Dedifferentiated amniotic fluid mesenchymal stem cell (primary cell): Measurements from ENCODE around the gene STAG3.
"Not testable (repeated sequence)": the region's sequence is repeated elsewhere in the genome, so short reads cannot be mapped to it uniquely, and the experiment has no call there.

Experiments
- DNase-seq: peaks from one replicate; pipeline ENCODE4 v3.0.0-alpha.2; 2016; ENCODE audit errors: extremely low spot score

STAG3 gene

GRCh38 chr7:100174582-100174981 lies 3.1 kb upstream of the STAG3 start:
- no peak for DNase-seq

GRCh38 chr7:100175296-100175935 lies 2.3 kb upstream of the STAG3 start:
- no peak for DNase-seq

- no peak for DNase-seq
Measured at GRCh38 chr7:100176096-100177044, 1.3 kb upstream of the STAG3 start.

DNA sequence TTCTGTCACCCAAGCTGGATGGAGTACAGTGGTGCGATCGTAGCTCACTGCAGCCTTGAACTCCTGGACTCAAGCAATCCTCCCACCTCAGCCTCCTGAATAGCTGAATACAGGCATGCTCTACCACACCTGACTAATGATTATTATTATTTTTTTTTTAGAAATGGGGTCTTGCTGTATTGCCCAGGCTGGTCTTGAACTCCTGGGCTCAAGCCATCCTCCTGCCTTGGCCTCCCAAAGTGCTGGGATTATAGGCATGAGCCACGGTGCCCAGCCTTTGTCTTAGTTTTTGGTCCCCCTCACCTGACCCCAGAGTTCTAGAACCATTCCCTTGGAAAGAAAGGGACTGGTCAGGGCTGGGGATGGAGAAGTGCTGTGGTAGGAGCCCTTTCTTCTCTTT lies 2.4 kb downstream of the STAG3 start:
- DNase-seq = not testable (repeated sequence)

DNA sequence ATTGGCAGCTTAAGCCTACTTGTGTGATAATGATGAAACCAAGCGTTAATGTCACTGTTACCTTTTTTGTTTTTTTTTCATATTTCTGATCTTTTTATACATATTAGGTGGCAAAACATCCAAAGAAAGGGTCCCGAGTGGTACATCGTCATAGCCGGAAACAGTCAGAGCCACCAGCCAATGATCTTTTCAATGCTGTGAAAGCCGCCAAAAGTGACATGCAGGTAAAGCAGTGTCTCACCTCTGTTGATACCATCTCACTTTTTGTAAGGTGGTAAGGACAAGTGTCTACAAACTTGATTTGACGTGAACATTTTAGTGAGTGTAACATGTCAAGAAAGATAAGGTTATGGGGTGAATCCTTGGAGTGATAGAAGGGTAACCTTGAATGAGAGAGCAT lies 4.9 kb downstream of the STAG3 start:
- not testable (repeated sequence) for DNase-seq

DNA sequence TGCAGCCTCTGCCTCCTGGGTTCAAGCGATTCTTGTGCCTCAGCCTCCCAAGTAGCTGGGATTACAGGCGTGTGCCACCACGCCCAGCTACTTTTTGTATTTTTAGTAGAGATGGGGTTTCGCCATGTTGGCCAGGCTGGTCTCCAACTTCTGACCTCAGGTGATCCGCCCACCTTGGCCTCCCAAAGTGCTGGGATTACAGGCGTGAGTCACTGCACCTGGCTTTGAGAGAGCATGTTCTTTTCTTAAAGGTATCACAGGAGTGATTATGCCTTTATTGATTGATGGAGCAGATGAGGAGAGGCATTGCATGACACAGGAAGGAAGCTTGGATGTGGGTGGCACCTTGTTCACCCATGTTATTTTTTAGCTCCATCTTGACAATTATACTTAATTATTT lies 5.4 kb downstream of the STAG3 start:
- not testable (repeated sequence) for DNase-seq

DNA sequence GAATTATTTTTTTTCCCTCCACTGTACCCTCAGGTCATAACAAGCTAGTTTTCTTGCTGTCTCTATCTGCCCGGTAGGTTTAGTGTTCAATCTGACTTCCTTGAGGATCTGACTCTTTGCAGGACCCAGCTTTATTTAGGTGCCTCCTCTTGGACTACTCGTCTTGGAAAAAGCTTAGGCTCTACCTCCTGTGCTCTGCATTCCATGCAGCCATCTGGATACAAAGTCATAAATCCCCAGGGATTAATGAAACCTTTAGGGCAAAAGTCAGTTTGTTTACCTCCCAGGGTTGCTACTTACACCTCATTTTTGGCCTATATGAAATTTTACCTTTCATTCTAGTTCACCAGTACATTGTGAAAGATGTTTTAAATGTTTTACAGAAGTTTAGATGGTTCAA lies 8.0 kb downstream of the STAG3 start:
- DNase-seq = no peak

DNA sequence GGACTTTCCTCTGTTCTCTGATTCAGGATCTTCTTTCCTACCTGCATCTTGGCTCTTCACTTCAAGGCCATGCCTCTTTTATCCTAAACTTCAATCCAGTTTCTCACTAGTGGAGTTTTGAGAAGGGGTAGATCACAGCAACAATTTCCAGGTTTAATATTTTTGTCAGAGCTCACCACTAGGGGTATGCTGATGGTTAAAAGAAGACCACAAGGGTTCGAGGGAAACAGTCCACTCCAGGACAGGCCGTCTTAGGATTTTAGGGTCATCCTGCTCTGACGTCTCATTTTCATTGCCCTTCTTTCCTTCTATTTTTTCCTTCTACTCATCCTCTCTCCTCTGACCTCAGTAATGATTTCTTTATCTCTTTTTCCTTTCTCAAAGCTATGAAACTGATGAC lies 11.3 kb downstream of the STAG3 start:
- no peak for DNase-seq

GRCh38 chr7:100190048-100190711 lies 12.5 kb downstream of the STAG3 start:
- DNase-seq = peak; percentile 42

GRCh38 chr7:100191775-100192174 lies 14.1 kb downstream of the STAG3 start:
- DNase-seq = no peak

- not testable (repeated sequence) for DNase-seq
Measured at GRCh38 chr7:100192281-100192862, 14.7 kb downstream of the STAG3 start.

DNA sequence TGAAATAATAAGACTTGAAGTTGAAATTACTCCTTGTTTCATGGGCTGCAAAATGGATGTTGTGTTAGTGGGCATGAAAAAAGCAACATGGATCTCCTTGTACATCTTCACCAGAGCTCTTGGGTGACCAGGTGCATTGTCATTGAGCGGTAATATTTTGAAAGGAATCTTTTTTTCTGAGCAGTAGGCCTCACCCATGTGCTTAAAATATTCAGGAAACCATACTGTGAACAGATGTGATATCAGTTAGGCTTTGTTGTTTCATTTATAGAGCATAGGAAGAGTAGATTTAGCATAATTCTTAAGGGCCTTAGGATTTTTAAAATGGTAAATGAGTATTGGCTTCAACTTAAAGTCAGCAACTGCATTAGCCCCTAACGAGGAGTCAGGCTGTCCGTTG lies 15.3 kb downstream of the STAG3 start:
- DNase-seq = no peak

- DNase-seq = no peak
Measured at GRCh38 chr7:100195222-100195621, 17.5 kb downstream of the STAG3 start.

DNA sequence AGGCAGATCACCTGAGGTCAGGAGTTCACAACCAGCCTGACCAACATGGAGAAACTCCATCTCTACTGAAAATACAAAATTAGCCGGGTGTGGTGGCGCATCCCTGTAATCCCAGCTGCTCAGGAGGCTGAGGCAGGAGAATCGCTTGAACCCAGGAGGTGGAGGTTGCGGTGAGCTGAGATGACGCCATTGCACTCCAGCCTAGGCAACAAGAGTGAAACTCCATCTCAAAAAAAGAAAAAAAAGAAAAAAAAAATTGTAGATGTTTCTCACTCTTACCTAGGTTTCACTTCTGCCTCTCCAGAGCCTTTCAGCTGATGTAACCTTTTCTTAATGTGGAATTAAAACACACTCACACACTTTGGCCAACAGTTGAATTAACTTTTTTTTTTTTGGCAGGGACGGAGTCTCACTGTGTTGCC lies 18.2 kb downstream of the STAG3 start:
- not testable (repeated sequence) for DNase-seq

GRCh38 chr7:100198266-100198665 lies 20.5 kb downstream of the STAG3 start:
- DNase-seq = no peak

- DNase-seq = no peak
Measured at GRCh38 chr7:100200693-100201092, 23.0 kb downstream of the STAG3 start.

DNA sequence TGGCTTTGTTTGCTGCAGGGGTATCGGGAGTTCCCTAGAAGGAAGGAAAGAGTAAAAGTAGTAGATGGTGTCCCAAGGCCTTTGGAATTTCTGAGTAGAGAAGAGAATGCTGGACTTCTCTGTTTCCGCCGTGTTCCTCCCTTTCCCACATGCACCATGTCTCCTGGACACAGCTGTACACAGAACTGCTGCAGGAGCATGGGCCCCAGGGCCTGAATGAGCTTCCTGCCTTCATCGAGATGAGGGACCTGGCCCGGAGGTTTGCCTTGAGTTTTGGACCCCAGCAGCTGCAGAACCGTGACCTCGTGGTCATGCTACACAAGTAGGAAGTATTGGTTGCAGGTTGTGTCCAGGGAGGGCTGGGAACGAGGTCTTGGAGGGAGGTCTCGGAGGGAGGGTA lies 26.7 kb downstream of the STAG3 start:
- no peak for DNase-seq

DNA sequence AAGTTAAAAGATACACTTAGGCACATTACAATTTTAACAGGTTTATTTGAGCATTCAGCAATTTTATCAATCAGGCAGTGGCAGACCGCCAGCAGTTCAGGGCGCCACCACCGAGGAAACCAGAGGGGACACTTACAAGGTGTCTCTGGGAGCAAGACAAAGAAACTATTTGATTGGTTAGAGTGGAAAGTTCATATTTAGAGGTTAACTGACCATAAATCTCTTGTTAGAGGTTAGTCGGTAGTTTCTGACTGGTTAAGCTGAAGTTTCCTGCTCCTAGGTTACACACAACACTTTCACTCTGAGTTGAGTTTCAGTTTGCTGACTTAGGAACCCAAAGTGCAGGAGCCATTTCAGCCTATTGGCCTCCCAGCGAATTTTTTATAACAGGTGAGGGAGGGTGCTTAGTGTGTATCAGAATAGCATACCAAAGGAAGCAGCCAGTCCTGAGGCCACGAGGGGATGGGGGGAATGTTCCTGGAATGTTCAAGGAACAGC lies 31.2 kb downstream of the STAG3 start:
- DNase-seq = no peak

GRCh38 chr7:100209493-100209892 lies 31.8 kb downstream of the STAG3 start:
- DNase-seq = no peak

DNA sequence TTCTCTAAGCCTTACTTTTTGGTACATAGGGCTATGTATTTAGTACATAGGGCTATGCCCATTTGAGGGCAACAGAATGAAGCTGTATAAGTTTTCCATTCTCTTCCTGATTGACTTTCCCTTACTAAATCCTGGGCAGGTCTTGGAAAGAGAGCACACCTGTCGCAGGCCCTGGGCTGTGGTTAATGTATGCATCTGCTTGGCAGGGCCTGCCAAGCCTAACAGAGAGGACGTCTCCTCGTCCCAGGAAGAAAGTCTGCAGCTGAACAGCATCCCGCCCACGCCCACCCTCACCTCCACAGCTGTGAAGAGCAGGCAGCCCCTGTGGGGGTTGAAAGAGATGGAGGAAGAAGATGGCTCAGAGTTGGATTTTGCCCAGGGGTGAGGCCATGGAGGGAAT lies 33.1 kb downstream of the STAG3 start:
- no peak for DNase-seq

DNA sequence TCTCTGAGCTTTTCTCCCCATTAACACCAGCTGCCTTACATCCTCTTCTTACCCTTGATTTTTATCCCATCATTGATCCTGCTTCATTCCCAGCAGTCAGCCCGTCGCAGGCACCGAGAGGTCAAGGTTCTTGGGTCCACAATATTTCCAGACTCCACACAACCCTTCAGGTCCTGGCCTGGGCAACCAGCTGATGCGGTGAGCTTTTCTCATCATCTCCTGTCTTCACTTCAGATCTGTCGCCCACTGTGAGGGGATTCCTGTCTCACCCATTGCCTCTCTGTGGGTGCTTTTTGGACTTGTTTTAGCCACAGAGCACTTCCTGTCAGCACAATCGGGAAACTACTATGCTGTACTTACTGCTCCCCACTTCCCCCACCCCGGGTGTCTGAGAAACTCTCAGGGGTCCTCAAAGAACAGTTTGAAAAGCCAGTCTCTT lies 33.6 kb downstream of the STAG3 start:
- no peak for DNase-seq
